HG02678 (cell line): Measurements from ENCODE around the gene ANKIB1.
"Not testable (repeated sequence)": the region's sequence is repeated elsewhere in the genome, so short reads cannot be mapped to it uniquely, and the experiment has no call there.

Experiments used
- ATAC-seq: cut with Tn5 transposase; IDR thresholded peaks from one replicate; pipeline ENCODE4 v1.9.1; 2021; ENCODE audit warnings: mild to moderate bottlenecking, moderate library complexity; ENCODE audit not compliant: unreplicated experiment

The ANKIB1 gene

GRCh38 chr7:92442720-92443119 is 196.9 kb downstream of the ANKIB1 start:
- not testable (repeated sequence) for ATAC-seq

GRCh38 chr7:92446869-92447344 is 201.1 kb downstream of the ANKIB1 start:
- no peak for ATAC-seq

DNA sequence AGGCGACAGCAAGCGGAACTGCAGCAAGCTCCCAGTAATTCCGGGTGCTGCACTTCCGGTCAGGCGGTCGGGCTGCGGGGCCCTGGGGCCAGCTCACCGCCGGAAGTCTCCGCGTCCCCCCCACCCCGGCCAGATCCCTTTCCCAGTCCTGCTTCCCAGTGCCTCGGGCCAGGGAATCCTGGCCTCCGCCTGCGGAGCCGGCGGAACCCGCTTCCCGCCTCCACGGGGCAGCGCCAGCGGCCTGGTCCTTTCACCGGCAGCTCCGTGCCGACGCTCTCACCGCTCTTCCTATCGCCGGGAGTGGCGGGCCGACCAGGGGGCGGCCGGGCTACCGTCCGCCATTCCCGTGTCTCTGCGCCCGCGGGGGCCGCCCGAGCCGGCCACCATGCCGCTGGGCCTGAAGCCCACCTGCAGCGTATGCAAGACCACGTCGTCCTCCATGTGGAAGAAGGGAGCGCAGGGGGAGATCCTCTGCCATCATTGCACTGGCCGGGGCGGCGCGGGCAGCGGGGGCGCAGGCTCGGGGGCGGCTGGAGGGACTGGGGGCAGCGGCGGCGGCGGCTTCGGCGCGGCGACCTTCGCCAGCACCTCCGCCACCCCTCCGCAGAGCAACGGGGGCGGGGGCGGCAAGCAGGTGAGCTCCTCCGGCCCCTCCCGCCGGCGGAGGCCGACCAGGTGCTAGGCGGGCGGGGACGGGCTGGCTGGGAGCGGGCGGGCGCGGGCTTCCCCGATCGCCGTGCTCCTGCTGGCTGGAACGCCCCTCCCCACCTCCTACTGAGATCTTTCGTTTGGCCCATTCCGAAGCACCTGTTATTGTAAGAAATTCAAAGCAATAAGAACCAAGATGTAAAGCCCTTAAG is 201.8 kb downstream of the ANKIB1 start, which contains the start of gene GATAD1:
Gene GATAD1, plus strand, starts transcription at position 138 of the 860 bp plus-strand sequence. Its CDS starts 248 bp downstream, at position 386.
- ATAC-seq = peak; percentile 91

DNA sequence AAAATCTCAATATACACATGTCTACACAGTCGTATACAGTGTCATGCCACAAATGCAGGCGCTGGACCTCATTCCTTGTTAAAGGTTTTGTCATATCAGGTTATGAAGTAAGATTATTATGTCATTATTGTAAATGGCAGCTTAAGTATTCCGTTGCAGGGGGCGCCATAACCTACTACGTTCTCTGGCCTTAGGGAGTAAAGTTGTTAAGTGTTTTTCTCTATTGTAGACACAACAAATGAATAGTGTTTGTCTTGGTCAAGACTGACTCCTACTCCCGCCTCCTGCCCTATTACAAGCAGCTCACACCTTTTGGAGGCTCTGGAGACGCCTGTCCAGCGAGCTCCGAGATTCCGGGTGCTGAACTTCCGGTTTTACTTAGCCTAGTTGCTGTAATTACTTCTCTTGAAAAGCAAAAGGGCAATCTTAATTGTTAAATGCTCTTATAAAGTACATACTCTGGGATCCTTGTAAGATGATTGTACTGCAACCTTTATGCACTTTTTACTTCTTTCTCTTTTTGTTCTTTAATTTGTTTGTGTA is 202.5 kb downstream of the ANKIB1 start:
- ATAC-seq = peak; percentile 41
